Measurements from ENCODE around the gene CPNE6.

GRCh38 chr14:24113801-24114531 is 42.6 kb downstream of the CPNE6 start:
- TF ChIP-seq POLR2A (IDR thresholded peaks at IDR 0.05), result peak; percentile 49 to 92 (median 89)
- no peak for TF ChIP-seq CTCF (IDR thresholded peaks at IDR 0.05)
